Lung (tissue), 12 donors: Measurements from ENCODE around the gene MAEA. TPM values are rescaled to one million over a fixed set of nuclear protein-coding genes. Genes with fewer than 3 reads are reported as not detected.
A peak's percentile ranks its signal among the peaks of the same experiment; 100 is the strongest.

Experiments
- ATAC-seq: fragments of 200-7000 bp; cut with Tn5 transposase; one replicate; pipeline ENCODE4 v1.9.1; 2020; ENCODE audit warnings: moderate number of reproducible peaks; ENCODE audit not compliant: insufficient read depth, low FRiP score
- DNase-seq, 3 donors: peaks; one replicate each; pipeline ENCODE4 v3.0.0-alpha.2; 2013 to 2017
- H3K27ac ChIP-seq, 2 donors: one replicate each; pipeline ENCODE4 v1.5.1; 2013; ENCODE audit warnings: mild to moderate bottlenecking in 2 of 2, moderate library complexity in 2 of 2, control low read depth in 1 of 2, inconsistent platforms in 1 of 2, low read depth in 1 of 2, low read length in 1 of 2
- H3K27me3 ChIP-seq, 3 donors: one replicate each; pipeline ENCODE4 v1.5.1; 2013; ENCODE audit warnings: low read length in 2 of 3; ENCODE audit not compliant: control insufficient read depth in 3 of 3, insufficient read depth in 3 of 3
- H3K36me3 ChIP-seq, 4 donors: one replicate each; pipeline ENCODE4 v1.5.1; 2013; ENCODE audit warnings: low read length in 4 of 4, mild to moderate bottlenecking in 1 of 4, moderate library complexity in 1 of 4; ENCODE audit not compliant: control insufficient read depth in 4 of 4, insufficient read depth in 4 of 4
- H3K4me1 ChIP-seq, 5 donors: one replicate each; pipeline ENCODE4 v1.5.1; 2013; ENCODE audit warnings: low read length in 5 of 5, mild to moderate bottlenecking in 2 of 5, moderate library complexity in 1 of 5; ENCODE audit not compliant: control insufficient read depth in 5 of 5, insufficient read depth in 5 of 5
- H3K4me3 ChIP-seq: one replicate; pipeline ENCODE4 v1.5.1; 2013; ENCODE audit warnings: mild to moderate bottlenecking, control low read depth, moderate library complexity
- H3K9ac ChIP-seq, 2 donors: one replicate each; pipeline ENCODE4 v1.5.1; 2013; ENCODE audit warnings: low read length in 2 of 2, control low read depth in 1 of 2; ENCODE audit not compliant: insufficient read depth in 1 of 2
- H3K9me3 ChIP-seq, 4 donors: one replicate each; pipeline ENCODE4 v1.5.1; 2013; ENCODE audit warnings: low read length in 3 of 4, mild to moderate bottlenecking in 1 of 4, moderate library complexity in 1 of 4; ENCODE audit not compliant: control insufficient read depth in 4 of 4, insufficient read depth in 3 of 4
- CTCF ChIP-seq: IDR thresholded peaks from 2 replicates; pipeline ENCODE4 v1.5.1; 2012; ENCODE audit warnings: mild to moderate bottlenecking; ENCODE audit errors: control extremely low read depth, extremely low read depth
- WGBS, 2 donors: extraction: QIAGEN DNeasy Blood & Tissue Kit; methylation state at CpG; one replicate each; pipeline ENCODE4 v1.1.7; 2013; 5-methylcytosine and 5-hydroxymethylcytosine counted together
- polyA plus RNA-seq, 2 donors: library from polyadenylated mRNA; stranded (reverse); fragments of 200-250 nt; gene quantifications; one replicate each; pipeline ENCODE4 v1.2.1, GENCODE V29; 2013
- total RNA-seq, 2 donors: library from RNA; depleted of rRNA in 1 of 2; stranded (reverse); fragments of >200 nt in 1 of 2; gene quantifications; one replicate each; pipeline ENCODE4 v1.2.1, GENCODE V29; 2014 to 2021
- donor health status: control.
- donor health status: control.
- donor health status: Bipolar disorder and iron deficiency.
- donor health status: healthy.
- donor health status: DM: yes; HTN: yes; CAD: no.

MAEA gene
- total and polyA plus RNA-seq, 4 donors, result 39.7 to 67.4 (median 60.8) TPM

GRCh38 chr4:1310031-1310795 is 20.5 kb downstream of the MAEA start:
- ATAC-seq, result no peak

GRCh38 chr4:1310796-1311631 is 21.3 kb downstream of the MAEA start:
- Histone ChIP-seq H3K4me3 (no peak overlapping the region), H3K9ac (no peak overlapping the region), H3K9me3 (no peaks in the 10 kb centered on the region), H3K27ac (no peak overlapping the region), H3K36me3 (peaks cover 3 to 36% (median 25%) of the 10 kb centered on the region in 4 donors), H3K27me3 (no peaks in the 10 kb centered on the region), H3K4me1 (peaks cover 6 to 28% (median 23%) of the 10 kb centered on the region in 5 donors)
- no peak for TF ChIP-seq CTCF
- ATAC-seq, result no peak
- 79 to 84% methylated on average over 46 to 49 of the region's 49 CpGs for WGBS, 2 donors
- no peak for DNase-seq

More at GRCh38 chr4:1310031-1310795, 20.5 kb downstream of the MAEA start:
- H3K4me3 ChIP-seq, result peak overlapping the region; percentile 6
- peak overlapping the region; percentile 52 to 67 for H3K9ac ChIP-seq
- DNase-seq, result no peak
- peaks cover 3 to 32% (median 21%) of the 10 kb centered on the region in 4 donors for H3K36me3 ChIP-seq
- H3K27me3 ChIP-seq, result no peaks in the 10 kb centered on the region
- no peak for TF ChIP-seq CTCF
- H3K27ac ChIP-seq, result peak overlapping the region in 1 of 2 donors; percentile 81
- no peaks in the 10 kb centered on the region for H3K9me3 ChIP-seq
- peaks cover 6 to 28% (median 23%) of the 10 kb centered on the region in 5 donors for H3K4me1 ChIP-seq
- 74 to 87% methylated on average over 32 of the region's 32 CpGs for WGBS, 2 donors

- Histone ChIP-seq H3K9ac (no peak overlapping the region), H3K36me3 (peaks cover 3 to 49% (median 37%) of the 10 kb centered on the region in 4 donors), H3K27ac (no peak overlapping the region), H3K9me3 (no peaks in the 10 kb centered on the region), H3K4me1 (peaks cover 6 to 28% (median 23%) of the 10 kb centered on the region in 5 donors), H3K4me3 (no peak overlapping the region), H3K27me3 (no peaks in the 10 kb centered on the region)
- TF ChIP-seq CTCF, result no peak
- WGBS, 2 donors, result 97% methylated on average over 20 of the region's 20 CpGs
- DNase-seq, result no peak
- ATAC-seq, result no peak
Measured at GRCh38 chr4:1312821-1313640, 23.3 kb downstream of the MAEA start.
